Liver (tissue), 3 donors: ENCODE measurements around the gene MGA.

Experiments
- SP1 ChIP-seq: IDR thresholded peaks from 2 replicates; pipeline ENCODE4 v1.6.1; 2018; ENCODE audit warnings: antibody characterized with exemption, mild to moderate bottlenecking
- TF ChIP-seq, protein P1 (sequence below): fragments of 150-350 bp; IDR thresholded peaks from 2 replicates; pipeline ENCODE4 v1.5.1; 2017; ENCODE audit warnings: improper control_type of control experiment, low read depth, low read length; ENCODE audit not compliant: missing input control
- TF ChIP-seq, protein P2 (sequence below): IDR thresholded peaks from 2 replicates; pipeline ENCODE4 v1.6.1; 2016; ENCODE audit warnings: antibody characterized with exemption, mild to moderate bottlenecking
- donor health status: healthy.
- donor health status: healthy.

- TF ChIP-seq, protein P1, sequence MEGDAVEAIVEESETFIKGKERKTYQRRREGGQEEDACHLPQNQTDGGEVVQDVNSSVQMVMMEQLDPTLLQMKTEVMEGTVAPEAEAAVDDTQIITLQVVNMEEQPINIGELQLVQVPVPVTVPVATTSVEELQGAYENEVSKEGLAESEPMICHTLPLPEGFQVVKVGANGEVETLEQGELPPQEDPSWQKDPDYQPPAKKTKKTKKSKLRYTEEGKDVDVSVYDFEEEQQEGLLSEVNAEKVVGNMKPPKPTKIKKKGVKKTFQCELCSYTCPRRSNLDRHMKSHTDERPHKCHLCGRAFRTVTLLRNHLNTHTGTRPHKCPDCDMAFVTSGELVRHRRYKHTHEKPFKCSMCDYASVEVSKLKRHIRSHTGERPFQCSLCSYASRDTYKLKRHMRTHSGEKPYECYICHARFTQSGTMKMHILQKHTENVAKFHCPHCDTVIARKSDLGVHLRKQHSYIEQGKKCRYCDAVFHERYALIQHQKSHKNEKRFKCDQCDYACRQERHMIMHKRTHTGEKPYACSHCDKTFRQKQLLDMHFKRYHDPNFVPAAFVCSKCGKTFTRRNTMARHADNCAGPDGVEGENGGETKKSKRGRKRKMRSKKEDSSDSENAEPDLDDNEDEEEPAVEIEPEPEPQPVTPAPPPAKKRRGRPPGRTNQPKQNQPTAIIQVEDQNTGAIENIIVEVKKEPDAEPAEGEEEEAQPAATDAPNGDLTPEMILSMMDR = no peak
- no peak for TF ChIP-seq SP1
- TF ChIP-seq, protein P2, sequence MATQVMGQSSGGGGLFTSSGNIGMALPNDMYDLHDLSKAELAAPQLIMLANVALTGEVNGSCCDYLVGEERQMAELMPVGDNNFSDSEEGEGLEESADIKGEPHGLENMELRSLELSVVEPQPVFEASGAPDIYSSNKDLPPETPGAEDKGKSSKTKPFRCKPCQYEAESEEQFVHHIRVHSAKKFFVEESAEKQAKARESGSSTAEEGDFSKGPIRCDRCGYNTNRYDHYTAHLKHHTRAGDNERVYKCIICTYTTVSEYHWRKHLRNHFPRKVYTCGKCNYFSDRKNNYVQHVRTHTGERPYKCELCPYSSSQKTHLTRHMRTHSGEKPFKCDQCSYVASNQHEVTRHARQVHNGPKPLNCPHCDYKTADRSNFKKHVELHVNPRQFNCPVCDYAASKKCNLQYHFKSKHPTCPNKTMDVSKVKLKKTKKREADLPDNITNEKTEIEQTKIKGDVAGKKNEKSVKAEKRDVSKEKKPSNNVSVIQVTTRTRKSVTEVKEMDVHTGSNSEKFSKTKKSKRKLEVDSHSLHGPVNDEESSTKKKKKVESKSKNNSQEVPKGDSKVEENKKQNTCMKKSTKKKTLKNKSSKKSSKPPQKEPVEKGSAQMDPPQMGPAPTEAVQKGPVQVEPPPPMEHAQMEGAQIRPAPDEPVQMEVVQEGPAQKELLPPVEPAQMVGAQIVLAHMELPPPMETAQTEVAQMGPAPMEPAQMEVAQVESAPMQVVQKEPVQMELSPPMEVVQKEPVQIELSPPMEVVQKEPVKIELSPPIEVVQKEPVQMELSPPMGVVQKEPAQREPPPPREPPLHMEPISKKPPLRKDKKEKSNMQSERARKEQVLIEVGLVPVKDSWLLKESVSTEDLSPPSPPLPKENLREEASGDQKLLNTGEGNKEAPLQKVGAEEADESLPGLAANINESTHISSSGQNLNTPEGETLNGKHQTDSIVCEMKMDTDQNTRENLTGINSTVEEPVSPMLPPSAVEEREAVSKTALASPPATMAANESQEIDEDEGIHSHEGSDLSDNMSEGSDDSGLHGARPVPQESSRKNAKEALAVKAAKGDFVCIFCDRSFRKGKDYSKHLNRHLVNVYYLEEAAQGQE = no peak
Observed at GRCh38 chr15:41782371-41783282, 122.4 kb downstream of the MGA start.
